ENCODE measurements around the gene ACTA1.

ACTA1 gene

DNA sequence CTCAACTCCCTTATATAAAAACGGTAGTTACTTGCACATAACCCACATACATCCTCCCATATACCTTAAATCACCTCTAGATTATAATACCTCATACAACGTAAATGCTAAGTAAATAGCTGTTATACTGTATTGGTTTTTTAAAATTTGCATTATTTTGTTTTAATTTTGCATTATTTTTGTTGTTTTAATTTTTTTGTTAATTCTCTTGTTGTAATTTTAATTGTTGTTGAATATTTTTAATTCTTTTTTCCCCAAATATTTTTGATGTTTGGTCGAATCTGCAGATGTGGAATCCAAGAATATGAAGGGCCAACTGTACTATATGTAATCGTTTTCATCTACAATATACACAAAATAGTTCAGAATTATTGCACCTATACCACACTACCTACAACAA, 23.5 kb upstream of the ACTA1 start:
- TF ChIP-seq, protein P1, sequence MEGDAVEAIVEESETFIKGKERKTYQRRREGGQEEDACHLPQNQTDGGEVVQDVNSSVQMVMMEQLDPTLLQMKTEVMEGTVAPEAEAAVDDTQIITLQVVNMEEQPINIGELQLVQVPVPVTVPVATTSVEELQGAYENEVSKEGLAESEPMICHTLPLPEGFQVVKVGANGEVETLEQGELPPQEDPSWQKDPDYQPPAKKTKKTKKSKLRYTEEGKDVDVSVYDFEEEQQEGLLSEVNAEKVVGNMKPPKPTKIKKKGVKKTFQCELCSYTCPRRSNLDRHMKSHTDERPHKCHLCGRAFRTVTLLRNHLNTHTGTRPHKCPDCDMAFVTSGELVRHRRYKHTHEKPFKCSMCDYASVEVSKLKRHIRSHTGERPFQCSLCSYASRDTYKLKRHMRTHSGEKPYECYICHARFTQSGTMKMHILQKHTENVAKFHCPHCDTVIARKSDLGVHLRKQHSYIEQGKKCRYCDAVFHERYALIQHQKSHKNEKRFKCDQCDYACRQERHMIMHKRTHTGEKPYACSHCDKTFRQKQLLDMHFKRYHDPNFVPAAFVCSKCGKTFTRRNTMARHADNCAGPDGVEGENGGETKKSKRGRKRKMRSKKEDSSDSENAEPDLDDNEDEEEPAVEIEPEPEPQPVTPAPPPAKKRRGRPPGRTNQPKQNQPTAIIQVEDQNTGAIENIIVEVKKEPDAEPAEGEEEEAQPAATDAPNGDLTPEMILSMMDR (IDR thresholded peaks at IDR 0.05; ENCODE audit: low read depth, low read length): no peak

DNA sequence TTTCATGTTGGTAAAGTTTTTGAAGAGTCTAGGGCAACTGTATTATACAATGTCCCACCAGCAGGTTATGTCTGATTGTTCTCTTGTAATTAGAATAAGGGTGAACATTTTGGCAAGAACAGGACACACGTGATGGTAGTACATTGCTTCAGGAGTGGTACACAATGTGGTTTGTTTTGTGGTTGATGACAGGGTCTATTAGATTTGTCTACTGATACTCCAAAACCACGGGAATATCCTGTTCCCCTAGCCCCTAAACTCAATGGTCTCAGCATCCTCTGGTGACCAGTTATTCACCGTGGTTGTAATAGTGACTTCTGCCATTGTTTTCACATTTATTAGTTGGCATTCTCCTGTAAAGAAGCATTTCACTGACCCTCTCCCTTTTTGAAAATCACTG, 22.1 kb upstream of the ACTA1 start:
- DNase-seq (ENCODE audit: low read depth in 2 of 2): no peak
- H3K4me3 ChIP-seq (replicated peaks in 1 of 2; ENCODE audit: low read depth in 2 of 2, low read length in 2 of 2): no peak overlapping the region
- TF ChIP-seq, protein P1 (IDR thresholded peaks at IDR 0.05; ENCODE audit: low read depth, low read length): no peak

More for the DNA sequence above, 23.5 kb upstream of the ACTA1 start:
- no peak for DNase-seq (ENCODE audit: low read depth in 2 of 2)
- H3K4me3 ChIP-seq (replicated peaks in 1 of 2; ENCODE audit: low read depth in 2 of 2, low read length in 2 of 2): no peak overlapping the region

DNA sequence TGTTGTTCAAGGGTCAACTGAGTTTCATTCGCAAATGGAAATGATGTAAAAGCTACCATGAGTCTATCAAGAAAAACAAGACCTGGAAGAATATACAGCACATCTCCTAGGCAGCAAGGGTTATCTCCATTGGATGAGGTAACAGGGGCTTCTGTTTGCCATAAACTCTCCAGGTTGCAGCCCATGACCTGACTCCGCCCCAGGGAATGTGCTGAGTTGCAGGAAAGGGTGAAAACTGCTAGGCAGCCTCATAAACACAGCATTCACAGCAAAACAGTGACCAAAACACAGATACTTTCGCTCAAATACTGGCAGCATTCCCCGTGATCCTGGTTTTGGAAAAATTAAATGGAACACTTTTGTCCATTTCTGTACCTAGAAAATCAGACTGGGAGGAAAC, 20.2 kb upstream of the ACTA1 start:
- DNase-seq (ENCODE audit: low read depth in 2 of 2): no peak
- TF ChIP-seq, protein P1 (IDR thresholded peaks at IDR 0.05; ENCODE audit: low read depth, low read length): no peak
- no peak overlapping the region for H3K4me3 ChIP-seq (replicated peaks in 1 of 2; ENCODE audit: low read depth in 2 of 2, low read length in 2 of 2)

DNA sequence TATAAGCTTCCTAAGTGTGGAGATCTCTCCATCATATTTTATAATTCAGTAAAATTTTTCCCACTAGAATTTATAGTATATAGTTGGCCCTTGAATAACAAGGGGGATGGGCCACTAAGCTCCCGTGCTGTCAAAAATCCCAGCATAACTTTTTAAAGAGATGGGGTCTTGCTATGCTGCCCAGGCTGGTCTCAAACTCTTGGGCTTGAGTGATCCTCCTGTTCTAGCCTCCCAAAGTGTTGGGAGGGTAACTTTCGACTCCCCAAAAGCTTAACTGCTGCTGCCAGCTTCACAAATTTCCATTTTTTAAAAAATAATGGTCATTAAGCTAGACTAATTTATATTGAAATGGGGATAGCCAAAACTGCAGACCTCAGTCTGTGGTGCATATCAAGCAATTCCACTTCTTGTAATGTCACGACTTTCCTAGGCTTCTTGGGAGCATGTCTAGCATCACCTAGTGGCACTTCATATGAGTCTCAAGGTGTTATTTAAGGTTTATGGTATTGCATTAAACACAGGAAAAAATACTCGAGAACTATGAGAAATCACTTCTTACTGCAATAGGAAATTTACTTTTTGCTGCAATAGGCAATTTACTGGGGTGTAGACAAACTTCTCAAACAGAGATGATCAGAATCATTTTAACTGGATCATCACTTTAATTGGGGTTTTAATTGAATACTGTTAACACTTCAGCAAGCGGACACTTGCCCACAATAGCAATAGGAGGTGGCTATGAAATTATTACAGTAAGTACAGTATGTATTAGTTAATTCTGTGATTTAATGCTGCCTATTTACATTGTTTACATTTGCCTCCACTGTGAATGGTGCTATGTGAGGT, 19.3 kb upstream of the ACTA1 start:
- TF ChIP-seq, protein P1 (IDR thresholded peaks at IDR 0.05; ENCODE audit: low read depth, low read length): peak; percentile 53
- peak; percentile 47 to 60 for DNase-seq (ENCODE audit: low read depth in 2 of 2)

DNA sequence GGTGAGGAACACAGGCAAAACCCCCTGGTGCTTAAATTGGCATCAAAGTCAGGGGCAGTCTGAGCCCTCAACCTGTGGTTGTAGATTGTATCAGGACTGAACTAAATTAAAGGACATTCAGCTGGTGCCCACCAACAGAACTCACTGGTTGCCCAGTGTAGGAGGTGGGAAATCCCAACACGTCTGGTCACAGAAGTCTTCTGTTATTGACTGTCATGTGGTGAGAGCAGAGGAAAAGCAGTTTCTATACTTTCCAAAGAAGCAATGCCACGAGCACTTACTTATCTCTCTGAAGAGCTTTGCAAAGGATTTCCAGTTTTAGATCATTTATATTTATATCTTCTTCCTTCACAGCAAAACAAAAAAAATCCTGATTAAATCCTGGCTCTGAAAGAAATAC, 15.0 kb upstream of the ACTA1 start:
- no peak for DNase-seq (ENCODE audit: low read depth in 2 of 2)
- TF ChIP-seq, protein P1 (IDR thresholded peaks at IDR 0.05; ENCODE audit: low read depth, low read length): no peak
- no peak overlapping the region for H3K4me3 ChIP-seq (replicated peaks in 1 of 2; ENCODE audit: low read depth in 2 of 2, low read length in 2 of 2)

More for the DNA sequence above, 19.3 kb upstream of the ACTA1 start:
- H3K4me3 ChIP-seq (replicated peaks in 1 of 2; ENCODE audit: low read depth in 2 of 2, low read length in 2 of 2): no peak overlapping the region

DNA sequence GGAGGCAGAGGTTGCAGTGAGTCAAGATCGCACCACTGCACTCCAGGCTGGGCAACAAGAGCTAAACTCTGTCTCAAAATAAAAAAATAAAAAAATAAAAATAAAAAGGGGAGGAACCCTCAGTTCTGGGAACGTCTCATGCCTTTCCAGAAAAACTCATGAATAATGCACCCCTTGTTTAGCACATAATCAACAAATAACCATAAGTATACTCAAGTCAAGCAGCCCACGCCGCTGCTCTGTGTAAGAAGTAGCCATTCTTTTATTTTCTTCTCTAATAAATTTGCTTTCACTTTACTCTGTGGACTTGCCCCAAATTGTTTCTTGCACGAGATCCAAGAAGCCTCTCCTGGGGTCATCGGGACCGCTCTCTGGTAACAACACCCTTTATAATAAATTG, 14.5 kb upstream of the ACTA1 start:
- no peak overlapping the region for H3K4me3 ChIP-seq (replicated peaks in 1 of 2; ENCODE audit: low read depth in 2 of 2, low read length in 2 of 2)
- TF ChIP-seq, protein P1 (IDR thresholded peaks at IDR 0.05; ENCODE audit: low read depth, low read length): no peak
- DNase-seq (ENCODE audit: low read depth in 2 of 2): no peak
